Measurements from ENCODE around the gene FECH.
"Not testable (repeated sequence)": the region's sequence is repeated elsewhere in the genome, so short reads cannot be mapped to it uniquely, and the experiment has no call there.

The FECH gene

DNA sequence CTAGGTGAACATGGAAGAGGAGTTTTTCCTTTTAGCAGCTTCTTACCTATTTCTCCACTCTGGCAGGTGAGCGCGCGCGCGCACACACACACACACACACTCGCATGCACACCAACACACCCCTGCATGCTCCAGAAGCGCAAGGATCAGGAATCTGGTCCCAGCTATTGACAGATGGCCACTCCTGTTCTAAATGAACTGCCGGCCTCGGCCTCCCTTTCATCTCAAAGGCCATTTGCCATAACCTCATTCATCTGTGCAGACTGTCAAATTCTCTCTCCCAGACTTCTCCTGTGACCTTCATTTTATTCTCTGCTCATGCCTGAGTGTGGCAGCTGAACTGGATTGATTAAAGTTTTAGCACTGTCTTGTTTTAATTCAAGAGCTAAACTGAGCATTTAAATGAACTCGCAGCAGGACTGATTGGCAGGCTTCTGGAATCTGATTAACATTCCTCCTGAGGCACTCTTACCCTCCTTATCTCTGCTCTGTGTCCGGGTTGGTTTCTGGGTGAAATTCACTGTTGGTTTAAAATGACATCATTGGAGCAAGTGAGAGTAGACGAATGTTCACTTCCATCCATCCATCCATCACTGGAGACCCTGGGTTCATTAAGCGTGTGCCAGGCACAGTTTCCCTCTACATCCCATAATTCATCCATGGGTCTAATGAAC is 58.8 kb downstream of the FECH start:
- in situ Hi-C loops (cut with HindIII; ENCODE audit: low sequenced_read_pairs), result no loop called here
- TF ChIP-seq, protein P1, sequence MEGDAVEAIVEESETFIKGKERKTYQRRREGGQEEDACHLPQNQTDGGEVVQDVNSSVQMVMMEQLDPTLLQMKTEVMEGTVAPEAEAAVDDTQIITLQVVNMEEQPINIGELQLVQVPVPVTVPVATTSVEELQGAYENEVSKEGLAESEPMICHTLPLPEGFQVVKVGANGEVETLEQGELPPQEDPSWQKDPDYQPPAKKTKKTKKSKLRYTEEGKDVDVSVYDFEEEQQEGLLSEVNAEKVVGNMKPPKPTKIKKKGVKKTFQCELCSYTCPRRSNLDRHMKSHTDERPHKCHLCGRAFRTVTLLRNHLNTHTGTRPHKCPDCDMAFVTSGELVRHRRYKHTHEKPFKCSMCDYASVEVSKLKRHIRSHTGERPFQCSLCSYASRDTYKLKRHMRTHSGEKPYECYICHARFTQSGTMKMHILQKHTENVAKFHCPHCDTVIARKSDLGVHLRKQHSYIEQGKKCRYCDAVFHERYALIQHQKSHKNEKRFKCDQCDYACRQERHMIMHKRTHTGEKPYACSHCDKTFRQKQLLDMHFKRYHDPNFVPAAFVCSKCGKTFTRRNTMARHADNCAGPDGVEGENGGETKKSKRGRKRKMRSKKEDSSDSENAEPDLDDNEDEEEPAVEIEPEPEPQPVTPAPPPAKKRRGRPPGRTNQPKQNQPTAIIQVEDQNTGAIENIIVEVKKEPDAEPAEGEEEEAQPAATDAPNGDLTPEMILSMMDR (IDR thresholded peaks at IDR 0.05; ENCODE audit: low read depth, low read length), result no peak
- no peak for DNase-seq (ENCODE audit: low read depth, low spot score)
- no peak overlapping the region for H3K4me3 ChIP-seq (ENCODE audit: low read depth, low read length)

DNA sequence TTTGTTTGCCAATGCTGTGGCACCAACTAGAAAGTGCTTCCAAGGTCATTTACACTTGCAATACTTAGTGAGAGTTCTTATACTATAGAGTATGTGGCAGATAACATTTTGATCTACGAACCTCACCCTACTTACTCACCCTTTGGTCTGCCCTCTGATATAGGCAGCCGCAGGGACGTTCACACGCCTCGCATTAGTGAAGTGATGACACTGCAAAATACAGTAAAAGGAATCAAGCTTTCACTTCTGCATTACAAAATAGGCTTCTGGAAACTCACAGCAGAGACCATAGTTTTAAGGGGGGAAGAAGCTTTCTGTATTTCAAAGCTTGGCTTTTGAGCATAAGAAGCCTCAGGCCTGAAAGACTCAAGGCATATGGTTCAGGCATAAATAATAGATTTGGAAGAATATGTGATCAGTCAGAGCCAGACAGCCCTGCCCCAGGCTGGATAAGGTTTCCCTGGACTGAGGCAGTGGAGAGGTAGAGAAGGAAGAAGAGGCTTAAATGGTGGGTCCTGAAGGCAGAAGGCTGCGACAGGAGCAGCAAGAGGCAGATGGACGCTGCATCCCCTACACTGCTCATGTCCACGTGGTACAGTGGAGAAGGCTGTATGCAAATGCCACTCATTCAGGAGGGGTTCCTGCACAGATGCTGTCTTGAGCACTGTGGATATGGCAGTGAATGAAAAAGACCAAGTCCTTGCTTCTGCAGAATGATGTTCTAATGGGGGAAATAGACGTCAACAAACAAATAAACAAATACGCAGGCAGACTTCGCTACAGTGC is 63.1 kb downstream of the FECH start:
- no peak overlapping the region for H3K4me3 ChIP-seq (ENCODE audit: low read depth, low read length)
- DNase-seq (ENCODE audit: low read depth, low spot score), result no peak
- in situ Hi-C loops (cut with HindIII; ENCODE audit: low sequenced_read_pairs), result no loop called here
- TF ChIP-seq, protein P1 (IDR thresholded peaks at IDR 0.05; ENCODE audit: low read depth, low read length), result no peak

DNA sequence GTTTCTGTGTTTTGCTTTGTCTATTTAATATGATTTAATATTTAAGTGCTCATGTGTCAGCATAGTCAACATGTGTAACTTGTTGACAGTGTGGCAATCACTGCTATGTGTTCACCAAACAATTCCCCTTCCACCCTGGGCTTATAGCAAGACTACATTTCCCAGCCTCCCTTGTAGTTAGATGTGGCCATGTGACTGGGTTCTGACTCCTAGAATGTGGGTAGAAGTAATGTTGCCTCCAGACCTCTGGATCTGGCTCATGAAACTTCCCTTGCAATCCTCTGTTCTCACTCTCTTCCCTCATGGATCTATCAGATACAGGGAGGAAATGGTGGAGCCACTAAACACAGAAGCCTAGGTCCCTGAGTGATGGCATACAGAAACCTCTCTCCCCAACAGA is 64.2 kb downstream of the FECH start:
- DNase-seq (ENCODE audit: low read depth, low spot score); in situ Hi-C loops (cut with HindIII; ENCODE audit: low sequenced_read_pairs); H3K4me3 ChIP-seq (ENCODE audit: low read depth, low read length): not testable (repeated sequence)

DNA sequence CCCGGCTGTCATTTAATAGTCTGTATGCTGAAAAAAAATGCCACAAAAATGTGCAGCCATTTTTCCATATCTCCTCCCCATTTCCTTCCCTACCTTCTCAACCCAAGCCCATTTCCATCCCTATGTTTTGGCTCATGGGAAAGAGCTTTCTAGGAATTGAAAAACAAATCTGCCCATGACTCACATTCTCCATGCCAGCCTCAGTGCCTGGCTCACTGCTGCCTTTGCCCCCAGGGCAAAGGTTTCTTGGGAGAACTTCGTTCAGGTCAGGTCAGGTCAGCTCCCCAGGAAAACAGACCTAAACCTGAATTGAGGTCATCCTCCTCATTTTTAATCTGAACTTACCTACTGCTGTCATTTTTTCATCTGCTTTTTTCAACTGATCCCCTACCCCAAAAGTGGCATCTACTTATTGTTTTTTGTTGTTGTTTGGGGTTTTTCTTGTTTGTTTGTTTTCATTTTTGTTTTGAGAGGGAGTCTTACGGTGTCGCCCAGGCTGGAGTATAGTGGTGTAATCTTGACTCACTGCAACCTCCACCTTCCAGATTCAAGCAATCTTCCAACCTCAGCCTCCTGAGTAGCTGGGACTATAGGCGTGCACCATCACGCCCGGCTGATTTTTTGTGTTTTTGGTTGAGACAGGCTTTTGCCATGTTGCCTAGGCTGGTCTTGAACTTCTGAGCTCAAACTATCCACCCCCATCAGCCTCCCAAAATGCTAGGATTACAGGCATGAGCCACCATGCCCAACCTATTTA is 66.7 kb downstream of the FECH start:
- in situ Hi-C loops (cut with HindIII; ENCODE audit: low sequenced_read_pairs), result no loop called here
- DNase-seq (ENCODE audit: low read depth, low spot score), result no peak
- H3K4me3 ChIP-seq (ENCODE audit: low read depth, low read length), result no peak overlapping the region
- TF ChIP-seq, protein P1 (IDR thresholded peaks at IDR 0.05; ENCODE audit: low read depth, low read length), result no peak

DNA sequence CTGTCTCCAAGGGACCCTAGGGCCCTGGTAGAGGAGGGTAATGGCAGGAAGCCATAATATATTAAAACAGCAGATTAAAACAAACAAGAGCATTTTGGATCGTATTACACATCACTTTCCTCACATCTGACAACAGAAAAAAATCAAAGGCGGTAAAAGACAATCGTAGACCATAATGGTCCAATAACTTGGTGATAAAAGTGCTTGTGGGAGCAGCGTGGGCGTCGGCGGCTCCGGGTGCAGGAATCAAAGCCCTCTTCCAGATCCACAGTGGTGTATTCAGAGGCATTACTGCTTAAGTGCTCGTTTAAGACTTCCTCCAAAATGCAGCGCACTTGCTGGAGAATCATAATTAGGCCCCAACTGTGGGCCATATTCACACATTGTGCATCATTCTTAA is 68.0 kb downstream of the FECH start:
- no peak for DNase-seq (ENCODE audit: low read depth, low spot score)
- TF ChIP-seq, protein P1 (IDR thresholded peaks at IDR 0.05; ENCODE audit: low read depth, low read length), result no peak
- in situ Hi-C loops (cut with HindIII; ENCODE audit: low sequenced_read_pairs), result no loop called here
- H3K4me3 ChIP-seq (ENCODE audit: low read depth, low read length), result no peak overlapping the region

DNA sequence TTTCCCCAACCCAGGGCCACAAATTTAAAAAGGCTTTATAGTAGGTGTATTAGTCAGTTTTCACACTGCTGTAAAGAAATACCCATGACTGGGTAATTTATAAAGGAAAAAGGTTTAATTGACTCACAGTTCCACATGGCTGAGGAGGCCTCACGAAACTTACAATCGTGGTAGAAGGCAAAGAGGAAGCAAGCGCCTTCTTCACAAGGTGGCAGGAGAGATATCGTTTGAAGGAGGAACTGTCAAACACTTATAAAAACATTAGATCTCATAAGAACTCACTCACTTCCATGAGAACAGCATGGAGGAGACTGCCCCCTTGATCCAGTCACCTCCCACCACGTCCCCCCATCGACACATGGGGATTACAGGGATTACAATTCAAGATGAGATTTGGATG is 70.4 kb downstream of the FECH start:
- no peak for DNase-seq (ENCODE audit: low read depth, low spot score)
- TF ChIP-seq, protein P1 (IDR thresholded peaks at IDR 0.05; ENCODE audit: low read depth, low read length), result no peak
- in situ Hi-C loops (cut with HindIII; ENCODE audit: low sequenced_read_pairs), result no loop called here
- no peak overlapping the region for H3K4me3 ChIP-seq (ENCODE audit: low read depth, low read length)
